Heart right ventricle (tissue), 16 donors: ENCODE results near the gene CYP27B1. TPM values are rescaled to one million over a fixed set of nuclear protein-coding genes. Genes with fewer than 3 reads are reported as not detected.
A peak's percentile ranks its signal among the peaks of the same experiment; 100 is the strongest.

Source experiments
- ATAC-seq, 8 donors: fragments of 200-7000 bp; cut with Tn5 transposase; one replicate each; pipeline ENCODE4 v1.9.1; 2020; ENCODE audit warnings: mild to moderate bottlenecking in 8 of 8, moderate library complexity in 8 of 8, moderate number of reproducible peaks in 1 of 8
- DNase-seq, 2 donors: peaks; one replicate each; pipeline ENCODE4 v3.0.0-alpha.2; 2020
- H3K27ac ChIP-seq, 10 donors: fragments of 200-600 bp; sonication (generic) in 2 of 10; one replicate each; pipeline versions ENCODE4 v1.5.0 to v1.8.0; 2020 to 2022; ENCODE audit warnings: mild to moderate bottlenecking in 3 of 10
- H3K27me3 ChIP-seq, 7 donors: fragments of 200-600 bp; one replicate each; pipeline ENCODE4 v1.8.0; 2021 to 2022; ENCODE audit warnings: mild to moderate bottlenecking in 2 of 7
- H3K36me3 ChIP-seq, 9 donors: fragments of 200-600 bp; sonication (generic) in 1 of 9; one replicate each; pipeline versions ENCODE4 v1.5.0 to v1.8.0; 2020 to 2022; ENCODE audit warnings: mild to moderate bottlenecking in 2 of 9
- H3K4me1 ChIP-seq, 9 donors: fragments of 200-600 bp; sonication (generic) in 1 of 9; one replicate each; pipeline versions ENCODE4 v1.5.0 to v1.8.0; 2020 to 2022; ENCODE audit warnings: mild to moderate bottlenecking in 4 of 9
- H3K4me3 ChIP-seq, 10 donors: fragments of 200-600 bp; sonication (generic) in 2 of 10; one replicate each; pipeline versions ENCODE4 v1.5.0 to v1.8.0; 2020 to 2022; ENCODE audit warnings: mild to moderate bottlenecking in 7 of 10, moderate library complexity in 2 of 10
- H3K9me3 ChIP-seq, 11 donors: fragments of 200-600 bp in 10 of 11; sonication (generic) in 2 of 11; one replicate each; pipeline versions ENCODE4 v1.5.0 to v1.8.0; 2013 to 2022; ENCODE audit warnings: mild to moderate bottlenecking in 2 of 11, control low read depth in 1 of 11, moderate library complexity in 1 of 11
- WGBS, 2 donors: extraction: QIAGEN DNeasy Blood & Tissue Kit; methylation state at CpG; one replicate each; pipeline ENCODE4 v1.1.7; 2013; ENCODE audit warnings: inconsistent platforms in 1 of 2; 5-methylcytosine and 5-hydroxymethylcytosine counted together
- intact Hi-C, 10 donors: fragments of 100-400 bp; cut with DNase I; formaldehyde crosslinking; loops; one replicate each; pipeline versions ENCODE4 v1.11.1 to v1.14.2; 2022
- polyA plus RNA-seq, 2 donors: library from polyadenylated mRNA; stranded (reverse); fragments of 200-250 nt; gene quantifications; one replicate each; pipeline ENCODE4 v1.2.3, GENCODE V29; 2013
- total RNA-seq, 10 donors: library from RNA; stranded (reverse); fragmentation: NEBNext Ultra II Directional in 3 of 10; extraction: Animal tissue kit (Norgen Biotek cat#: 25700) in 3 of 10; gene quantifications; one replicate each; pipeline versions ENCODE4 v1.2.1 to v1.2.4, GENCODE V29; 2021 to 2023
- TF ChIP-seq, protein P1 (sequence below), 9 donors: fragments of 200-600 bp; sonication (generic) in 2 of 9; IDR thresholded peaks; one replicate each; pipeline versions ENCODE4 v1.5.0 to v1.8.0; 2021 to 2022; ENCODE audit warnings: antibody characterized with exemption in 9 of 9, mild to moderate bottlenecking in 5 of 9, moderate library complexity in 1 of 9
- donor health status: Arrhythmogenic right ventricular cardiomyopathy.
- donor health status: ischemic (EF 13 %, LVEDD 7.1; RV severe dilation, severe dysfunction).
- donor health status: healthy with polysubstance abuse.
- donor health status: DM: no; HTN: yes; CAD: no.
- donor health status: DM: no; HTN: no; CAD: no.
- donor health status: ischemic (EF 25% LVEDD 6.9; RV normal size, moderate dysfunction).
- donor health status: ischemic (EF 25% LVEDD 5.7; RV mildly dilated, moderate dysfunction).
- donor health status: healthy.
- donor health status: DM: yes; HTN: yes; CAD: no.
- donor health status: Ischemic cardiomyopathy.
- donor health status: ischemic (EF 35%, LVEDD 5.7; RV mildly dilated, moderate dysfunction).
- donor health status: nonischemic (EF 11% LVEDD 7.7; RV severe dilation, severe dysfunction).
- donor health status: DM: yes; HTN: yes; CAD: no.
- donor health status: PGD.
- donor health status: ischemic (EF 29% LVEDD 5.4; RV normal size, mild dysfunction).
- donor health status: nonischemic (EF 23%, LVEDD 6.1; RV moderate dilation, normal function).

Gene CYP27B1
- total and polyA plus RNA-seq, 12 donors = 0.14 to 0.95 (median 0.81) TPM; not detected in 9

DNA sequence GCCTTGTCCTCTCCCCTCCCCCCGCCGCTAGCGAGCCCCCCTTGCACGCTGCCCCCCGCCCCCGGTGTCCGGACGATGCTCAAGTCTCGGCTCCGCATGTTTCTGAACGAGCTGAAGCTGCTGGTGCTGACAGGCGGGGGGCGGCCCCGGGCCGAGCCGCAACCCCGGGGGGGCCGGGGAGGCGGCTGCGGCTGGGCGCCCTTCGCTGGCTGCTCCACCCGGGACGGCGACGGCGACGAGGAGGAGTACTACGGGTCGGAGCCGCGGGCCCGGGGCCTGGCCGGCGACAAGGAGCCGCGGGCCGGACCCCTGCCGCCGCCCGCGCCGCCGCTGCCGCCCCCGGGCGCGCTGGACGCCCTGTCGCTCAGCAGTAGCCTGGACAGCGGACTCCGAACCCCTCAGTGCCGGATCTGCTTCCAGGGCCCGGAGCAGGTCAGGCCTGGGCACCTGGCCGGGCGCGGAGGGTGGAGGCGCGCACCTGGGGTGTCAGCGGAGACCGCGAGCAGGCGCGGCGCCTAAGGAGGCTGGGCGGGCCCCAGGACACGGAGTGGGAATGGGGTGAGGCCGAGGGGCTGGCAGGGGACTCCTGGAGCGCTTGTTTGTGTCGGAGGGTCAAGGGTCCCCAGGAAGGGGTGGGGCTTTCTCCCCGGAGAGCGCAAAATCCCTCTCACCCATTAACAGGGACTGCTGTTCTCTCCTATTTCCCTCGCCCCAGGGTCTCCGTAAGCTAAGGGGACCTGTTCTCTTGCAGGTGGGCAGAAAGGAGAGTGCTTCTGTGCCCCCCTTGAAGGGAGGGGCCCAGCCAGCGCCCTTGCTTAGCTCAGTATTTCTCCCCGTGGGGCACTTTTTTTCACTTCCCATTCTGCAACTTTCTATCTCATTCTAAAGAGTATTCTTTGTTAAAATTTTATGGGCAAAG is 11.2 kb downstream of the CYP27B1 start:
- Histone ChIP-seq H3K36me3 (peaks cover 0 to 27% (median 8%) of the 10 kb centered on the region in 9 donors), H3K4me1 (peaks cover 13 to 49% (median 34%) of the 10 kb centered on the region in 9 donors), H3K27ac (peak overlapping the region in 9 of 10 donors; percentile 30 to 74 (median 54)), H3K27me3 (no peaks in the 10 kb centered on the region), H3K4me3 (peak overlapping the region; percentile 42 to 85 (median 71)), H3K9me3 (no peaks in the 10 kb centered on the region)
- no peak for ATAC-seq
- TF ChIP-seq, protein P1, sequence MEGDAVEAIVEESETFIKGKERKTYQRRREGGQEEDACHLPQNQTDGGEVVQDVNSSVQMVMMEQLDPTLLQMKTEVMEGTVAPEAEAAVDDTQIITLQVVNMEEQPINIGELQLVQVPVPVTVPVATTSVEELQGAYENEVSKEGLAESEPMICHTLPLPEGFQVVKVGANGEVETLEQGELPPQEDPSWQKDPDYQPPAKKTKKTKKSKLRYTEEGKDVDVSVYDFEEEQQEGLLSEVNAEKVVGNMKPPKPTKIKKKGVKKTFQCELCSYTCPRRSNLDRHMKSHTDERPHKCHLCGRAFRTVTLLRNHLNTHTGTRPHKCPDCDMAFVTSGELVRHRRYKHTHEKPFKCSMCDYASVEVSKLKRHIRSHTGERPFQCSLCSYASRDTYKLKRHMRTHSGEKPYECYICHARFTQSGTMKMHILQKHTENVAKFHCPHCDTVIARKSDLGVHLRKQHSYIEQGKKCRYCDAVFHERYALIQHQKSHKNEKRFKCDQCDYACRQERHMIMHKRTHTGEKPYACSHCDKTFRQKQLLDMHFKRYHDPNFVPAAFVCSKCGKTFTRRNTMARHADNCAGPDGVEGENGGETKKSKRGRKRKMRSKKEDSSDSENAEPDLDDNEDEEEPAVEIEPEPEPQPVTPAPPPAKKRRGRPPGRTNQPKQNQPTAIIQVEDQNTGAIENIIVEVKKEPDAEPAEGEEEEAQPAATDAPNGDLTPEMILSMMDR (IDR thresholded peaks at IDR 0.05) = no peak
- 2 to 3% methylated on average over 73 to 76 of the region's 76 CpGs for WGBS, 2 donors
- intact Hi-C loops = no loop called here
- peak in 1 of 2 donors; percentile 32 for DNase-seq

- Histone ChIP-seq H3K4me3 (peak overlapping the region; percentile 42 to 85 (median 71)), H3K27me3 (no peaks in the 10 kb centered on the region), H3K36me3 (peaks cover 0 to 33% (median 11%) of the 10 kb centered on the region in 9 donors), H3K4me1 (peaks cover 14 to 51% (median 38%) of the 10 kb centered on the region in 9 donors), H3K27ac (peak overlapping the region; percentile 22 to 74 (median 53)), H3K9me3 (no peaks in the 10 kb centered on the region)
- TF ChIP-seq, protein P1 (IDR thresholded peaks at IDR 0.05) = no peak
- DNase-seq = no peak
- WGBS, 2 donors = 0 to 1% methylated on average over 7 to 34 of the region's 34 CpGs
- intact Hi-C loops = no loop called here
- ATAC-seq = no peak
Measured at GRCh38 chr12:57755194-57755453, 11.8 kb downstream of the CYP27B1 start.

DNA sequence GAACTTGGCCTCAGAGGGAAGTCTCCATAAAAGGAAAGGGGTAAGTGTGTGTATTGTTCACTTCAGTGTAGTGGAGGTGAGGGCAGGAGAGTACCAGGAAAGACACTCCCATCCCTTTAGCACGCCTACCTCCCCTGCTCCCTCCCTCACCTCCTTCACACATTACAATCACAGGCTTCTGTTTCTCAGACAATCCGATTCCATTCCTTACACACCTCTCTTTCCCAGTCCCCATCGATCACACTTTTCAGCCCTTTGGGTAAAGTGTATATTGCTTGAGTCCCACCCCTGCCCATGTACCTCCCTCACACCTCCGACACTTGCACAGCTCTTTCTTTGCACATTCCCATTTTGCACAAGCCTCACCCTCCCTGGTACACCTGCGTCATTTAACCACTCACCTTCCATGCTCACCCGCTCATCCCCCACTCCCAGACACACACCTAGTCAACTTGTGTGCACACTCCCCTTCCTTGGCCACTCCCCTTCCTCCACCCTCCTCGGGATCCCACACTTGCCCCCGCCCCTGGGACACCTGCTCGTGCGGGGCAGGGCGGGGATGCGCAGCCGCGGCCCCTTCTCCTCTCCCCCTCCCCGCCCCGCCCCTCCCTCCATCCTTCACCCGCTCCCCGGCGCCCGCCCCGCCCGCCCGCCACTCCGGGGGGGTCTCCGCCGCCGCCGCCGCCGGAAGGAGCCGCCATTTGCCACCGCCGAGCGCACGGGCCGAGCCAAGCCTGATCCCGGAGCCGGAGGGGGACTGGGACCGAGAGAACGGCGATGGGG is 12.3 kb downstream of the CYP27B1 start, which contains the start of gene MARCHF9:
Gene MARCHF9 (plus strand): TSS at position 693 of the 783 bp plus-strand sequence. CDS start 426 bp downstream, outside the sequence.
- TF ChIP-seq, protein P1 (IDR thresholded peaks at IDR 0.05) = no peak
- WGBS, 2 donors = 2% methylated on average over 37 to 41 of the region's 41 CpGs
- peak in 1 of 8 donors; percentile 4 for ATAC-seq
- intact Hi-C loops = no loop called here
- peak within 1 kb of the TSS; percentile 22 to 74 (median 53) for H3K27ac ChIP-seq
- no peaks in the 10 kb centered on the region for H3K9me3 ChIP-seq
- peaks cover 0 to 38% (median 12%) of the 10 kb centered on the region in 9 donors for H3K36me3 ChIP-seq
- peaks cover 14 to 51% (median 38%) of the 10 kb centered on the region in 9 donors for H3K4me1 ChIP-seq
- peak; percentile 58 to 60 for DNase-seq
- H3K27me3 ChIP-seq = no peaks in the 10 kb centered on the region
- H3K4me3 ChIP-seq = peak within 1 kb of the TSS; percentile 42 to 85 (median 71)

- Histone ChIP-seq H3K9me3 (no peaks in the 10 kb centered on the region), H3K36me3 (peaks cover 0 to 39% (median 17%) of the 10 kb centered on the region in 9 donors), H3K4me3 (peak overlapping the region in 2 of 10 donors; percentile 9 to 69), H3K4me1 (peaks cover 14 to 51% (median 38%) of the 10 kb centered on the region in 9 donors), H3K27me3 (no peaks in the 10 kb centered on the region), H3K27ac (peak overlapping the region in 1 of 10 donors; percentile 74)
- 17 to 29% methylated on average over 1 of the region's 1 CpG for WGBS, 2 donors
- no peak for ATAC-seq
- DNase-seq = no peak
- intact Hi-C loops = no loop called here
- TF ChIP-seq, protein P1 (IDR thresholded peaks at IDR 0.05) = no peak
Measured at GRCh38 chr12:57753756-57754337, 13.0 kb downstream of the CYP27B1 start.
